HEK293T (cell line): ENCODE data around the gene BTBD10.

Source experiments
- FOXK2 ChIP-seq: fragments of 450-650 bp; IDR thresholded peaks from 2 replicates; pipeline ENCODE4 v1.6.1; 2016; ENCODE audit warnings: mild to moderate bottlenecking
- L3MBTL2 ChIP-seq: fragments of 450-650 bp; conservative IDR thresholded peaks from 2 replicates; pipeline ENCODE4 v1.6.1; 2016; ENCODE audit warnings: mild to moderate bottlenecking
- NFRKB ChIP-seq: fragments of 450-650 bp; IDR thresholded peaks from 2 replicates; pipeline ENCODE4 v1.6.1; 2016; ENCODE audit warnings: mild to moderate bottlenecking, moderate library complexity
- SP1 ChIP-seq: fragments of 450-650 bp; IDR thresholded peaks from 2 replicates; pipeline ENCODE4 v1.6.1; 2017
- ZNF384 ChIP-seq: fragments of 450-650 bp; IDR thresholded peaks from 2 replicates; pipeline ENCODE4 v1.6.1; 2016

DNA sequence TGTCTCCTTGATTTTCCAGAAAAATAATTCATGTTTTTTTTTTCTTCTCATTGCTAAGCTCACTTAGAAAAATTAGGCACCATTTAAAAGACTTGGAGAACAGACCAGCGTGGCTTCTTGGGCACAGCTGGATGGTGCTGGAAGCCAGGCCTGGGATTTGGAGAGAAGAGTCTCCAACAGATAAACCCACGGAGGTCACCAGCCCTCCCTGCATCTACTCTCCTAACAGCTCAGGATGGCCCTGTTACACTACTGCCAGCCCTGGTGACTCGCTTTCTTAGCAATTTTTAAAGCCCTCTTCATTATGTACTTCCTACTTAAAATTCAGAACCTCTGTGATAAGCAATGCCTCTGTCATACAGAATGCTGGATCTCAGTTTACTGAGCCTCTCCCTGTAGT is 31.0 kb upstream of the BTBD10 start:
- TF ChIP-seq SP1 (no peak), L3MBTL2 (no peak), ZNF384 (no peak), FOXK2 (no peak), NFRKB (no peak)
